Esophagus muscularis mucosa (tissue), 4 donors: ENCODE results near the gene ELSPBP1. TPM values are rescaled to one million over a fixed set of nuclear protein-coding genes. Genes with fewer than 3 reads are reported as not detected.
A peak's percentile ranks its signal among the peaks of the same experiment; 100 is the strongest.
"Not testable (repeated sequence)": the region's sequence is repeated elsewhere in the genome, so short reads cannot be mapped to it uniquely, and the experiment has no call there.

ENCODE experiments used
- DNase-seq: peaks from one replicate; pipeline ENCODE4 v3.0.0-alpha.2; 2017; ENCODE audit errors: extremely low spot score
- H3K27ac ChIP-seq, 4 donors: fragments of 200-600 bp; sonication (generic); replicated peaks in 1 of 4; 1 replicate in 3 of 4; 2 replicates in 1 of 4; pipeline ENCODE4 v1.5.1; 2016 to 2019; ENCODE audit warnings: mild to moderate bottlenecking in 1 of 4
- H3K27me3 ChIP-seq, 4 donors: fragments of 200-600 bp; sonication (generic); one replicate each; pipeline versions ENCODE4 v1.5.1 to v1.6.0; 2016 to 2019
- H3K36me3 ChIP-seq, 4 donors: fragments of 200-600 bp; sonication (generic); one replicate each; pipeline ENCODE4 v1.5.1; 2016 to 2019
- H3K4me1 ChIP-seq, 4 donors: fragments of 200-600 bp; sonication (generic); one replicate each; pipeline ENCODE4 v1.5.1; 2016 to 2019
- H3K4me3 ChIP-seq, 4 donors: fragments of 200-600 bp; sonication (generic); 1 replicate in 2 of 4; 2 replicates in 2 of 4; pipeline ENCODE4 v1.5.1; 2016 to 2019; ENCODE audit warnings: mild to moderate bottlenecking in 4 of 4, moderate library complexity in 1 of 4
- H3K9me3 ChIP-seq, 4 donors: fragments of 200-600 bp; sonication (generic); 1 replicate in 3 of 4; 2 replicates in 1 of 4; pipeline ENCODE4 v1.5.1; 2016 to 2019
- EP300 ChIP-seq: sonication (generic); formaldehyde crosslinking; IDR thresholded peaks from one replicate; pipeline ENCODE4 v1.6.1; 2017; ENCODE audit warnings: antibody characterized with exemption
- POLR2A ChIP-seq: fragments of 450-650 bp; IDR thresholded peaks from one replicate; pipeline ENCODE4 v1.6.1; 2017; ENCODE audit warnings: antibody characterized with exemption, moderate library complexity, mild to moderate bottlenecking, low read depth
- POLR2AphosphoS5 ChIP-seq, 2 donors: sonication (generic); formaldehyde crosslinking; IDR thresholded peaks; one replicate each; pipeline ENCODE4 v1.6.1; 2017; ENCODE audit warnings: antibody characterized with exemption in 2 of 2
- WGBS: methylation state at CpG from one replicate; pipeline ENCODE4 v1.1.5; 2018; 5-methylcytosine and 5-hydroxymethylcytosine counted together
- intact Hi-C: fragments of 100-400 bp; cut with DNase I; formaldehyde crosslinking; loops from one replicate; pipeline ENCODE4 v1.15.1; 2023
- total RNA-seq, 4 donors: library from RNA; depleted of rRNA; stranded (reverse); fragments of >200 nt; gene quantifications; one replicate each; pipeline versions ENCODE4 v1.1.0 to v1.2.1, GENCODE V29; 2016
- TF ChIP-seq, protein P1 (sequence below), 3 experiments: fragments of 200-600 bp in 2 of 3; fragments of 450-650 bp in 1 of 3; sonication (generic) in 2 of 3; IDR thresholded peaks; one replicate each; pipeline ENCODE4 v1.5.1; 2017 to 2019; ENCODE audit warnings: antibody characterized with exemption in 3 of 3, mild to moderate bottlenecking in 2 of 3, moderate library complexity in 1 of 3

The ELSPBP1 gene
- total RNA-seq = not detected

DNA sequence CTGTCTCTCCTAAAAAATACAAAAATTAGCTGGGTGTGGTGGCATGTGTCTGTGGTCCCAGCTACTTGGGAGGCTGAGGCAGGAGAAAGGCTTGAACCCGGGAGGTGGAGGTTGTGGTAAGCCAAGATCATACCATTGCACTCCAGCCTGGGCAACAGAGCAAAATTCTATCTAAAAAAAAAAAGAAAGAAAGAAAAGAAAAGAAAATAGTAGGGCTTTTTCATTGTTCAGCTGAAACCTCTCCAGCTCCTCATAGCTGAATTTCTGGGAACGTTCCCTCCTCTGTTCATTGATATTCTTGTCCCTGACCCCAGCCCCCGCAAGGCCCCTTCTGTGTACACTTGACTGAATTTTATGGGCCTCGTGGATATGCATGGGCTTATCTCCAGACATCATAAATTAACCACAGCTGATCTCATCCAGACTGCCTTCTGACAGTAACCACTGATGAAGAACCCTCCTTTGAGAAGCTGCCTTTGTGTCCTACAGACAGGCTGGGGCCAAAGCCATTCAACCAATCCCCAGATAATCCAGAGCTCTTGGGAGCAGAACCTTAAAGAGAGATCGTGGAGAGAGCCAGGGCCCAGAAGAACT, at the start of gene ELSPBP1:
Gene ELSPBP1, plus strand, starts transcription at position 424 of the 594 bp plus-strand sequence. CDS start 14,036 bp downstream, outside the sequence.
- intact Hi-C loops = no loop called here
- 49% methylated on average over 5 of the region's 5 CpGs for WGBS
- DNase-seq = no peak

DNA sequence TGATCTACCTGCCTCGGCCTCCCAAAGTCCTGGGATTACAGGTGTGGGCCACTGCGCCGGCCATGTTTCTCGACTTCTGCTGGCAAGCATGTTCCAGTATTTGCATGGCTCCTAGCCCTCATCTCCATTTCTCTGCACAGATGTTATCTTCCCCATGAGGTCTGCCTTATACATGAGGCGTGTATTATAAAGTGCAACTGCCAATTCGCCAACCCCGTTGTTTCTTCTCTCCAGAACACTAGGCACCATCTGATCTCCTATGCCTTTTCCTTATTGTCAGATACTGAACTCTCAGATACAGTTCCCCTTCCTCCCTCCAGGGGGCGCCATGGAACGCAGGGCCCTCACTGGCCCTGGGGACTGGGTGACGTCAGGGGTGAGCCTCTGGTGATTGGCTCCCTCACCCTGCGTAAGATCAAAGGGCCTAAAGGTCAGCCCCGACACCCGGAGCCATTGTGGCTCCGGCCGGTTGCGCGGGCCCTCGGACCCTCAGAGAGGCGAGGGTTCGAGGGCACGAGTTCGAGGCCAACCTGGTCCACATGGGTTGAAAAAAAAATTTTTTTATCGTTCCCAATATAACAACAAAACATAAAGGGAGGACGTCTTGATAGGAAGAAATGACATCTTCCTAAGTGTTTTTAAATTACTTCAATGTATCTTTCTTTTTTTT, 44.4 kb upstream of the ELSPBP1 start:
- H3K4me3 ChIP-seq, H3K9me3 ChIP-seq, DNase-seq, intact Hi-C loops, H3K4me1 ChIP-seq, H3K27ac ChIP-seq, H3K27me3 ChIP-seq, H3K36me3 ChIP-seq: not testable (repeated sequence)
- 73% methylated on average over 23 of the region's 24 CpGs for WGBS
- TF ChIP-seq, protein P1, sequence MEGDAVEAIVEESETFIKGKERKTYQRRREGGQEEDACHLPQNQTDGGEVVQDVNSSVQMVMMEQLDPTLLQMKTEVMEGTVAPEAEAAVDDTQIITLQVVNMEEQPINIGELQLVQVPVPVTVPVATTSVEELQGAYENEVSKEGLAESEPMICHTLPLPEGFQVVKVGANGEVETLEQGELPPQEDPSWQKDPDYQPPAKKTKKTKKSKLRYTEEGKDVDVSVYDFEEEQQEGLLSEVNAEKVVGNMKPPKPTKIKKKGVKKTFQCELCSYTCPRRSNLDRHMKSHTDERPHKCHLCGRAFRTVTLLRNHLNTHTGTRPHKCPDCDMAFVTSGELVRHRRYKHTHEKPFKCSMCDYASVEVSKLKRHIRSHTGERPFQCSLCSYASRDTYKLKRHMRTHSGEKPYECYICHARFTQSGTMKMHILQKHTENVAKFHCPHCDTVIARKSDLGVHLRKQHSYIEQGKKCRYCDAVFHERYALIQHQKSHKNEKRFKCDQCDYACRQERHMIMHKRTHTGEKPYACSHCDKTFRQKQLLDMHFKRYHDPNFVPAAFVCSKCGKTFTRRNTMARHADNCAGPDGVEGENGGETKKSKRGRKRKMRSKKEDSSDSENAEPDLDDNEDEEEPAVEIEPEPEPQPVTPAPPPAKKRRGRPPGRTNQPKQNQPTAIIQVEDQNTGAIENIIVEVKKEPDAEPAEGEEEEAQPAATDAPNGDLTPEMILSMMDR (IDR thresholded peaks at IDR 0.05) = peak in 1 of 3 experiments; percentile 11

More for the DNA sequence above, at the start of gene ELSPBP1:
- H3K36me3 ChIP-seq = no peaks in the 10 kb centered on the region
- H3K27ac ChIP-seq = no peak within 1 kb of the TSS
- no peaks in the 10 kb centered on the region for H3K4me1 ChIP-seq
- no peak within 1 kb of the TSS for H3K4me3 ChIP-seq
- TF ChIP-seq POLR2AphosphoS5 (IDR thresholded peaks at IDR 0.05) (no peak), POLR2A (no peak), EP300 (no peak)
- TF ChIP-seq, protein P1 (IDR thresholded peaks at IDR 0.05) = no peak
- no peaks in the 10 kb centered on the region for H3K9me3 ChIP-seq
- H3K27me3 ChIP-seq = peaks cover 0 to 55% (median 0%) of the 10 kb centered on the region in 4 donors

DNA sequence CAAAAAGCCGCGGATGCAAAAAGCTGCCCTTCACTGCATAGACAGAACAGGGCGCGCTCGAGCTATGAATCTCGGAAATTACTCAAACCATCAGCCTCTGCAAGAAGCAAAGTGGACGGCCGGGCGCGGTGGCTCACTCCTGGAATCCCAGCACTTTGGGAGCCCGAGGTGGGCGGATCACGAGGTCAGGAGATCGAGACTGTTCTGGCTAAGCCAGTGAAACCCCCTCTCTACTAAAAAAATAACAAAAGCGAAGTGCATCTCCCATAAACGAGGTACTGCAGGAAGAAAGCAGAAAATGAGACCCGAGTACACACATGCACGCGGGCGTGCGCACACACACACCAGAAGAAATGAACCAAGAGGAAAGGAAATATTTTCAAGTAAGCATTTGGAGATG, 42.3 kb upstream of the ELSPBP1 start:
- H3K36me3 ChIP-seq, H3K9me3 ChIP-seq, intact Hi-C loops, H3K4me3 ChIP-seq, H3K27ac ChIP-seq, DNase-seq, H3K4me1 ChIP-seq: not testable (repeated sequence)
- no CpG with 5 or more reads among the region's 21 CpGs for WGBS
- H3K27me3 ChIP-seq = peaks cover 0 to 13% (median 0%) of the 10 kb centered on the region in 4 donors

- 90% methylated on average over 9 of the region's 11 CpGs for WGBS
- H3K4me1 ChIP-seq, intact Hi-C loops, H3K27ac ChIP-seq, H3K9me3 ChIP-seq, H3K36me3 ChIP-seq, H3K4me3 ChIP-seq, DNase-seq: not testable (repeated sequence)
- peaks cover 0 to 12% (median 0%) of the 10 kb centered on the region in 4 donors for H3K27me3 ChIP-seq
Observed at GRCh38 chr19:47955936-47956335, 38.5 kb upstream of the ELSPBP1 start.

GRCh38 chr19:47973529-47973928, 20.9 kb upstream of the ELSPBP1 start:
- no peak overlapping the region for H3K4me3 ChIP-seq
- no peak overlapping the region for H3K27ac ChIP-seq
- peaks cover 0 to 45% (median 0%) of the 10 kb centered on the region in 4 donors for H3K27me3 ChIP-seq
- 84% methylated on average over 6 of the region's 6 CpGs for WGBS
- no peaks in the 10 kb centered on the region for H3K4me1 ChIP-seq
- intact Hi-C loops = no loop called here
- TF ChIP-seq EP300 (no peak), POLR2AphosphoS5 (IDR thresholded peaks at IDR 0.05) (no peak), POLR2A (no peak)
- H3K9me3 ChIP-seq = peaks cover 0 to 8% (median 0%) of the 10 kb centered on the region in 4 donors
- peak; percentile 37 for DNase-seq
- no peaks in the 10 kb centered on the region for H3K36me3 ChIP-seq

DNA sequence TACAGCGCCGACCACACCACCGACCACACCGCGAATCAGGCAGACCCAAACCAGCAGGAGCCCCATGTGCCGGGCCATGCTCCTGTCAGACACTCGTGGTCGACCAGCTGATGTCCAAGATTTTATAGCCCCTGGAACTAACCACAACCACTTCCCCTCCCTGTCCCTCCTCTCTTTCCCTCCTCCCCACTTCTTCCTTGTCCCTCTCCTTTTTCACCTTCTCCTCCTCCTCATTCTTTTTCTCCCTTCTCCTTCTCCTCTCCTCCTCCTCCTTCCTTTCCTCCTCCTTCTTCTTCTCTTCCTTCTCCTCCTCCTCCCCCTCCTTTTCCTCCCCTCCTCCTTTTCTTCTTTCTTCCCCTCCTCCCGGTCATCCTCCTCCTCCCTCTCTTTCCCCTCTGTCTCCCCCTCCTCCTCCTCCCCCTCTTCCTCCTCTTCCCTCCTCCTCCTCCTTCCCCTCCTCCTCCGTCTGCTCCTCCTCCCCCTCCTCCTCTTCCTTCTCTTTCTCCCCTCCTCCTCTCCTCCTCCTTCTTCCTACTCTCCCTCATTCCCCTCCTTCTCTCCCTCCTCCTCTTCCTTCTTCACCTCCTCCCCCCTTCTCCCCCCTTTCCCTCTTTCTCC, 3.1 kb upstream of the ELSPBP1 start:
- no peaks in the 10 kb centered on the region for H3K9me3 ChIP-seq
- 51% methylated on average over 10 of the region's 10 CpGs for WGBS
- intact Hi-C loops = no loop called here
- no peak overlapping the region for H3K27ac ChIP-seq
- no peaks in the 10 kb centered on the region for H3K36me3 ChIP-seq
- DNase-seq = no peak
- peaks cover 0 to 71% (median 0%) of the 10 kb centered on the region in 4 donors for H3K27me3 ChIP-seq
- H3K4me1 ChIP-seq = no peaks in the 10 kb centered on the region
- TF ChIP-seq, protein P1 (IDR thresholded peaks at IDR 0.05) = no peak
- TF ChIP-seq POLR2AphosphoS5 (IDR thresholded peaks at IDR 0.05) (no peak), EP300 (no peak), POLR2A (no peak)
- no peak overlapping the region for H3K4me3 ChIP-seq
